SHP77 (cell line): Measurements from ENCODE around the gene KLF11.
"Not testable (repeated sequence)": the region's sequence is repeated elsewhere in the genome, so short reads cannot be mapped to it uniquely, and the experiment has no call there.

Experiments used
- DNase-seq, 2 experiments: peaks; one replicate each; lab custom pipeline; 2025; lab: John Stamatoyannopoulos, UW

Gene KLF11

GRCh38 chr2:10085043-10085667 is 41.8 kb downstream of the KLF11 start:
- no peak for DNase-seq

GRCh38 chr2:10085668-10086059 is 42.3 kb downstream of the KLF11 start:
- no peak for DNase-seq

- DNase-seq, result no peak
Observed at GRCh38 chr2:10086950-10087349, 43.6 kb downstream of the KLF11 start.

- peak in 1 of 2 experiments; percentile 19 for DNase-seq
Observed at GRCh38 chr2:10087360-10087759, 44.0 kb downstream of the KLF11 start.

GRCh38 chr2:10089565-10090190 is 46.3 kb downstream of the KLF11 start:
- no peak for DNase-seq

- no peak for DNase-seq
Observed at GRCh38 chr2:10091182-10091888, 48.0 kb downstream of the KLF11 start.

GRCh38 chr2:10091889-10092244 is 48.5 kb downstream of the KLF11 start:
- not testable (repeated sequence) for DNase-seq

GRCh38 chr2:10094271-10094814 is 51.0 kb downstream of the KLF11 start:
- peak in 1 of 2 experiments; percentile 10 for DNase-seq

GRCh38 chr2:10095175-10095574 is 51.8 kb downstream of the KLF11 start:
- DNase-seq, result no peak

GRCh38 chr2:10096641-10097040 is 53.3 kb downstream of the KLF11 start:
- no peak for DNase-seq

GRCh38 chr2:10097352-10098148 is 54.2 kb downstream of the KLF11 start:
- peak; percentile 66 to 76 for DNase-seq

GRCh38 chr2:10101491-10101890 is 58.1 kb downstream of the KLF11 start:
- no peak for DNase-seq

GRCh38 chr2:10103179-10103578 is 59.8 kb downstream of the KLF11 start:
- DNase-seq, result peak; percentile 60 to 63
